HG02759 (cell line): Measurements from ENCODE around the gene PCBD2.
"Not testable (repeated sequence)": the region's sequence is repeated elsewhere in the genome, so short reads cannot be mapped to it uniquely, and the experiment has no call there.

Experiments
- ATAC-seq: cut with Tn5 transposase; IDR thresholded peaks from one replicate; pipeline ENCODE4 v1.9.1; 2021; ENCODE audit warnings: mild to moderate bottlenecking, moderate library complexity; ENCODE audit not compliant: unreplicated experiment

Gene PCBD2

GRCh38 chr5:134998068-134998467 is 93.1 kb downstream of the PCBD2 start:
- ATAC-seq: not testable (repeated sequence)

- ATAC-seq: no peak
Measured at GRCh38 chr5:135004376-135004775, 99.4 kb downstream of the PCBD2 start.

GRCh38 chr5:135005076-135005475 is 100.1 kb downstream of the PCBD2 start:
- no peak for ATAC-seq

GRCh38 chr5:135007305-135007704 is 102.4 kb downstream of the PCBD2 start:
- no peak for ATAC-seq

GRCh38 chr5:135007749-135008363 is 102.9 kb downstream of the PCBD2 start:
- ATAC-seq: no peak

- ATAC-seq: no peak
Measured at GRCh38 chr5:135008556-135008955, 103.6 kb downstream of the PCBD2 start.

GRCh38 chr5:135008981-135009735 is 104.2 kb downstream of the PCBD2 start:
- no peak for ATAC-seq

GRCh38 chr5:135009736-135010501 is 105.0 kb downstream of the PCBD2 start:
- ATAC-seq: no peak

GRCh38 chr5:135010502-135011354 is 105.8 kb downstream of the PCBD2 start:
- no peak for ATAC-seq

GRCh38 chr5:135011355-135012032 is 106.6 kb downstream of the PCBD2 start:
- no peak for ATAC-seq

- no peak for ATAC-seq
Measured at GRCh38 chr5:135012033-135012588, 107.2 kb downstream of the PCBD2 start.
